NCI-H1436 treated with DMSO at 0.1 percent for 48 hours (cell line): ENCODE results near the gene KRTAP20-1.

Experiments used
- DNase-seq: peaks from one replicate; lab custom pipeline; 2025; lab: John Stamatoyannopoulos, UW

KRTAP20-1 gene, protein sequence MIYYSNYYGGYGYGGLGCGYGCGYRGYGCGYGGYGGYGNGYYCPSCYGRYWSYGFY

DNA sequence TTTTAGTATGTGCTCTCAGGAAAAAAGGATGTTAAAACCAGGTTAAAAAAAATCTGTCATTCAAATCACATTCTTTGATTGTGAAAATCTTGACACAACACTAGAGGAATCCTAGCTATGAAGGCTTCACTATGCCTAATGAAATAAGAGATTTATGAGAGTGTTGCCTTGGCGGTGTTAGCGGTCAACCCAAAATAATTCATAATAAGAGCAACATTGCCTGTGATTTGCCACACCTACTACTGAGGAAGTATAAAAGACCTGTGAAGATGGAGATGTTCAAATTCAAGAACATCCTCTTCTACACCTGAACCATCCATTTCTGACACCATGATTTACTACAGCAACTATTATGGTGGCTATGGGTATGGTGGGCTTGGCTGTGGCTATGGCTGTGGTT lies at the start of gene KRTAP20-1:
KRTAP20-1 (plus strand) TSS at position 301 of the 400 bp plus-strand sequence; CDS start at position 331, 30 bp downstream.
- no peak for DNase-seq

DNA sequence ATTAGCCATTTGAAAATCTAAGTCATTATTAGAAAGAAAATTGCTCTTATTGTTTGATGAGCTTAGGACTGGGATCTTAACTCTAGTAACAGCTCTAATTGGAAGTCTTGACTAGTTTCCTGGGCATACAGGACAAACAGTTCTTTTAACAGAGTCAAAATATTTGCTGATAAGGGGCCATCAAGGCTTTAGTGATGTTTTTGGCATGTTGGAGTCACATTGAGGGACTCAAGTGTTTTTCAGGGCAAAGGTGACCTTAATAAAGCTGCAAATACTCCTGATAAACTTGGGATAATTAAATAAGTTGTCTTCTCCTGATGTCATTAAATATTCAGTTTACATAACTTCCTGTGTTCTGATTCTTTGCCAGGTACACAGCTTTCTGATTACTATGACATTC lies 48.6 kb upstream of the KRTAP20-1 start:
- no peak for DNase-seq

DNA sequence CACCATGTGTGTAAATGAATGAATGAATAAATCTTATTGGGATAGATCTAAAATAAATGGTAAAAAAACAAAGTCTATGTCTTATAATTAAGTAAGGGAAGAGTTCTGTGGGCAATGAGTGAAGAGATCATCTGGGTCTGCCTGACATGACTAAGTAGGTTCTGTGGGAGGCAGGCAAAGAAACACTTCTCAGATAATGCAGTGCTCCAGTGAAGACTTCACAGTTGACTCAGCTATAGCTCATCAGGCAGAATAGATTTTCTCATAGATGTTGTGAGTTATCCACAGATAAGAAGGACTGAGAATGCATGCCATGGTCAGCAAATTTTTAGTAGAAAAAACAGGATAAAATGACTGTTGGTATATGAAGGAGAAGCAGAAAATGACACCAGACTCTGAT lies 38.5 kb upstream of the KRTAP20-1 start:
- DNase-seq: no peak

DNA sequence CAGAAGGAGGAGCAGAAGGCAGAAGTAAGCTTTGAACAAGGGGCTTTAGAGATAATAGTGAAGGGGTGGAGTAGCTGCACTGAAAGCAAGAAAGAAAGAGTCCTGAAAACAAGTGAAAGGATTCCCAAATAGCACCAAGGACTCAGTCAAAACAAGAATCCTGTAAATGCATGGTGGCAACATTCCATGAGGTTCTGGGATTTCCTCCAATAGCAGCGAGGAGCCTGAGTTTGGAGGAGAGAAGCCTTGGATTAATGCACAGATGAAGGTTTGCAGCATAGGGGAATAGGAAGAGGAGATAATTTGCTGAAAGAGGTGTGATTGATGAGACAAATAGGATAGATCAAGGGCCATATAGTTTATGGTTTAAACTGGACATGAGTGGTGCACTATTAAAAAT lies 36.9 kb upstream of the KRTAP20-1 start:
- DNase-seq: no peak

DNA sequence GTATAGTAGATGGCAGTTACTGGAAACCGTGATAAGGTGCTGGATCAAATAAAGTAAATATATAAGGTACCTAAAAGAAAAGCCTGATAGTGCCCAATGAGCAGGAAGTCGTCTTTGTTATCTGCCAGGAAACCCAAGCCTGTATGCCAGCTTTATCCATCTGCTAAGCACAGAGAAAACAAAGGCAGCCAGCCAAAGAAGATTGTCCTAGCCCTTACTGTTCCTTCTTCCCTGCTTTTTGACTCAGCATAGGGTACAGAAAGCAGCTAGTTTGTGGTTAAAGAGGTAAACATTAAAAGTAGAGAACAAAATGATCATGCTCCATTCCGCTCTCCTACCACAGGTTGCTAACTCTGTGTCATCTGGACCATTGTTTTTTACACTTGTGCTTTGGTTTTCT lies 36.1 kb upstream of the KRTAP20-1 start:
- DNase-seq: no peak

DNA sequence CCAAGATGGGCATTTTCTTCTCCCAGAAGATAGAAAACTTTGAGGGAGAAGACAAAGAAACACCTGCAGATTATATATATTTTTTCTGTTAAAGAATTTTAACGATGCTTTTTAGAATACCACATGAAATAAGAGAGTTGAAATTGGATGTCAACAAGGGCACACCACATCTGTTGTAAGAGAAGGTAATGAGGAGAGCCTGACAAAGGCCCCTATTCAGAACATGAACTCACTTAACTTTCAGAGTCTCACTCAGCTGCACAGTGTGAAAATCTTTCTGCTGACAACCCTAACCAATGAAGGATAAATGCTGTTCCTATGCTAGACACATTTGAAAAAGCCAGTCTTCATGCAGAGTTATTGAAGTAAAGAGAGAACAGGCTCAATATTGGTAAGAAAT lies 33.4 kb upstream of the KRTAP20-1 start:
- no peak for DNase-seq

DNA sequence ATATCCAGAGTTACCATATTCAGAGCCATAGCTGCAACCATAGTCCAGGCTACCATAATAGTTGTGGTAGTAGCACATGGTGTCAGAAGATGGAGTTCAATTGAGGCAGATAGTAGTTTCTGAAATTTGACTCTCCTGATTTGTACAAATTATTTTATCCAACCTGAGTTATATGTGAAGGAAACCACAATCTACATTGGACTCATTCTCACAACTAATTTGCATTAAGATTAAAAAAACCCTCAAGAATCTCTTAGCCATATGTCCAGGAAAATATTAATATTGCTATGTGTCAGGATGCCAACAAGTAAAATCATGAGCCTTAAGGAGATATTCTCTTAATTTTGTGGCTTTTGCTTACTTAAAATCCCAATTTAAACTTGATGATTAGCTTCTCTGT lies 25.9 kb upstream of the KRTAP20-1 start, which contains the start of gene KRTAP22-2:
KRTAP22-2 (minus strand) TSS at position 101 of the 400 bp plus-strand sequence.
- no peak for DNase-seq

DNA sequence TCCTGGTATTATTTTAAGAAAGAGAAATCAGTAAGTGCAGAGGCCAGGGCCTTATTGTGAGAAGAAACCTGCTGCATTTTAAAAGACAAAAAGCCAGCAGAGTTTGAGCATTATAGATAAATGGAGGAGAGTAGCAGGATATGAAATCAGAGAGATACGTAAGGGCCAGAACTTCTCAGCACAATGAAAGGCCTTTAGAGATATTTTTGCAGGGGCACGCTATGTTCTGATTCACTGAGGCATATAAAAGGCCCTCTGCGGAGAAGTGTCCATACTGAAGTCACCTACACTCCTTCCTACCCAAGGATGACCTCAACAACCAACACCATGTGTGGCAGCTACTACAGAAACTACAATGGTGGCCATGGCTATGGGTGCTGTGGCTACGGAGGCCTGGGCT lies 24.1 kb upstream of the KRTAP20-1 start, which contains the start of gene KRTAP6-3:
KRTAP6-3 (plus strand) TSS at position 301 of the 400 bp plus-strand sequence; CDS start at position 307, 6 bp downstream.
- no peak for DNase-seq

DNA sequence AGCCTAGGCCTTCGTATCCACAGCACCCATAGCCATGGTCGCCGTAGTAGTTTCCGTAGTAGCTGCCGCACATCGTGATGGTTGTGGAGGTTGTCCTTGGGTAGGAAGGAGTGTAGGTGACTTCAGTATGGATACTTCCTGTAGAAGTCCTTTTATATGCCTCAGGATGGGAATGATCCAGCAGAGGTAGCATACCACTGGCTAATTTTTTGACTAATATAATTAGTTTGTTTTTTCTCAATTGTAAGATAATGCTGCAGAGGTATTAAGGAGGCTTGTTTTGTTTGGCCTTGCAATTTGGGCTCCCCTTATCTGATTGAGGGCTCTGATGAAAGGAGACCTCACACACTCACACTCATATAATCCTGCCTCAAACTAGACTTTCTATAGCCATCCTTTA lies 17.4 kb upstream of the KRTAP20-1 start, which contains the start of gene KRTAP6-2:
KRTAP6-2 (minus strand) TSS at position 101 of the 400 bp plus-strand sequence; CDS start at position 73, 28 bp downstream.
- no peak for DNase-seq

DNA sequence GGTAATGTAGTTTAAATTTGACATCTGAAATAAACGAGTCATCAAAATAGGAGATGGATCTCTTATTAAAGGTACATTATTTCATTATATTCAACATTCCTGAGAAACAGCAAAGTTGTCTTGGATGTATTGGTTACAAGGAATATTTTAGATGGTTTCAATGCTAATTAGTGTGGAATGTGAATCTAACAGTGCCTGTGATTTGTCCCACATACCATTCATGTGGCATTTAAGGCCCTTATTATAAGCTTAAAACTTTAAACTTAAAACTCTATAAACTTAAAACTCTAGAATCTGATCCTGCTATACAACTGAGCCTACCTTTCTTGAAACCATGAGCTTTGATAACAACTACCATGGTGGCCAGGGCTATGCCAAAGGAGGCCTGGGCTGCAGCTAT lies 15.4 kb upstream of the KRTAP20-1 start, which contains the start of gene KRTAP22-1:
KRTAP22-1 (plus strand) TSS at position 301 of the 400 bp plus-strand sequence.
- DNase-seq: no peak

DNA sequence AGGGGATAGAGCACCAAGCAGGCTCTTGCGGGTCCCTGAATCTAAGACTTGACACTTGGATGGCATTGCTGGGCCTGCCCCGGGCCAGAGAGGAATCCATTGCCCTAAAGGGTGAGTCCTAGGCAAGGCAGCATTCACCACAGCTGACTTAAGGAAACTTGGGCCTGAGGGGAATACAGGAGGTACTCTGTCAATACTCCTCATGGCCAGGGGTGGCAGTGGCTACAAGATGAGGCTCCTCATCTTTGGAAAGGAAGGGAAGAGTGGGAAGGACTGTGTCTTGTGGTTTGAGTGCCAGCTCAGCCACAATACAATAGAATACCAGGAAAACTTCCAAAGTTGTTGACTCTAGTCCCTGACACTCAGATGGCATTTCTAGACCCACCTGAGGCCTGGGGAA lies 10.3 kb upstream of the KRTAP20-1 start:
- DNase-seq: no peak

DNA sequence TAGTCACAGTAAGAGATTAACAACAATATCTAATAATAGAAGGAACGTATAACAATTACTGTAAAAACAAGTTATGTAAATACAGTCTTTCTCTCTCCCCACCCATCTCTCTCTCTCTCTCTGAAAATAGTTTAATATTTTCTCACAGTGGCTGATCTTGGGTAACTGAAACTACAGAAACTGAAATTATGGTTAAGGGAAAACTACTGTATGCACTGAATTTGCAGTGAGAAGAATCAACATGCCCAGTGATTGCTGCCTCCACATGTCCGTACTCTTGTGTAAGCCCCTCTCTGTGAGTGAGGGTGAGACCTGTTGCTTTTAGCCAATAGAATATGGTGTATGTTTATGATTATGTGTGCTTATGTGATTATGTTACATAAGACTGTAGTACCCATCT lies 4.1 kb upstream of the KRTAP20-1 start:
- no peak for DNase-seq

DNA sequence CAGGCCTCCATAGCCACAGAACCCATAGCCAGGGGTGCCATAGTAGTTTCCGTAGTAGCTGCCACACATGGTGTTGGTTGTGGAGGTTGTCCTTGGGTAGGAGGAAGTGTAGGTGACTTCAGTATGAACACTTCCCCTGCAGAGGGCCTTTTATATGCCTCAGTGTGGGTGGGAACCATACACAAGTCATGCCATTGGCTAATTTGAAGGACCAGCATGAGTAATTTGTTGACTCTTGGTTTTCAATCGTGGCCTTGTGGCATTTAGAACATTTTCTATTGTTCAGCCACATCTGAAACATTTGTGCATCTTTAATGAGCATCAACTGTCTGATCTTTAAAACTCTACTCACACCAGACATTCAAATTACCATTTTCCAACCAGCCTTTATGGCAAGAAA lies 2.4 kb upstream of the KRTAP20-1 start, which contains the start of gene KRTAP6-1:
KRTAP6-1 (minus strand) TSS at position 95 of the 400 bp plus-strand sequence; CDS start at position 69, 26 bp downstream.
- no peak for DNase-seq

DNA sequence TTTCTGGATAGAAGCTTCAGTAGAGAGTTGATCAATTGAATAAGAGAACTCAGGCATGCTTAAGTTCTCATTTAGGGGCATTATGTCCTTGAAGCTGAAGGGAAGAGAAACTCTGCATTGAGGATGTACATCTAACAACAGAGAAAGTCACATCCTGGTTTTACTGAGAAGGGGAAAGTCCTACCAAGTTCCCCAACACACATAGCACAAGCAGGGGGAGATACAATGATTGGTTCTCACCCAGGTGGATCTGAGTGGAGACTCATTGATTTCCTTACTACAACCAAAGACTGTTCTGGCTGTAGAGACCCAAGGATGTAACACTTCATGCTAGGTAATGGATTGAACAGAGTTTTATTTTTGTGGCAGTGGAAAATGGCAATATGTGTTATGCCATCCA lies 1.0 kb upstream of the KRTAP20-1 start:
- no peak for DNase-seq

DNA sequence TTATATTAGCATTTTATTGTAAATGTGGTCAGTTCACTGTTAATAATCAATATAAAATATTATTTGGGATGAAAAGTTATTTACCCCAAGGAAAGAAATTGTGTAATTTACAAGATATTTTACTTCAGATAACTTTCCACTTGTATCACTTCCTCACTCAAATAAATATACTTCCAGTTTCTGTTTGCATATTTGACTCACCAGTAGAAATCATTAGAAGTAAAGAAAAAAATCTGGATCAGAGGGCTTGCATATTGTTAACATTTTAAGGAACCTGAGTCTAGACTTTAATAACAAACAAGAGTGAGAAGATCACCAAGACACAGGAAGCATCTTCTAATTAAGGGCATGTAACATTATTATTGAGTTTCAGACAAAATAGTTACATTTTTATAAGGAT lies 3.9 kb downstream of the KRTAP20-1 start:
- no peak for DNase-seq

DNA sequence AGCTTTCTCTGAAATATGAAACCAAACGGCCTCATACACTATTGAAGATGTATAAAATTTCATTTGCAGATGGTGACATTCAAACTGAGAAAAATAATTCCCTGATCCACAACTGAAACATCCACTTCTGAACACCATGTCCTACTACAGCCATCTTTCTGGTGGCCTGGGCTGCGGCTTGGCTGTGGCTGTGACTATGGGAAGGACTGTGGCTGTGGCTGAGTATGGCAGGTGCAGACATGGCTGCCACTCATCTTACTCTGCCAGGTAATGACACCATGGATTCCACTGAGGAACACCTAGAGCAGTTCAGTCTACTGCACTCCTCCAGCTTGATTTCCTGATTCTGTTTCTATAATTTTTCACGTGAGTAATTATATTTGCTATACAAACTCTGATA lies 4.3 kb downstream of the KRTAP20-1 start, which contains the start of gene KRTAP20-4:
KRTAP20-4 (plus strand) TSS at position 106 of the 400 bp plus-strand sequence.
- no peak for DNase-seq

DNA sequence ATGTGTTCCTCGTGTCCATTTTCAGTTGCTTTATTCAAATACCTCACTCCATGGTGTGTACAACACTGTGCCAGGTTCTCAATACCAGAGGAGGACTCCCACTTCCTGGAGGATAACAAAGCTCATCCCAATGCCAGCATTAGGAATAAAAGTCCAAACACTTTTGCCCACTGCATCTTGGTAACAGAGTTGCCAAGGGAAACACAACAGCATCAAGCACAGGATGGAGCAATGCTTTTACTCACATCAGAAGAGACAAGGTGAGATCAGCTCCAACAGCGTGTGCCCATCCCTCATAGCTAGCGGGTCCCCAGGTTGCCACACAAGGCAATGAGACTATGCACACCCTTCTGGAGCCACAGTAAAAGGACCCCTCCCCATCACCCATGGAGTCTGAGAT lies 7.1 kb downstream of the KRTAP20-1 start:
- DNase-seq: no peak

DNA sequence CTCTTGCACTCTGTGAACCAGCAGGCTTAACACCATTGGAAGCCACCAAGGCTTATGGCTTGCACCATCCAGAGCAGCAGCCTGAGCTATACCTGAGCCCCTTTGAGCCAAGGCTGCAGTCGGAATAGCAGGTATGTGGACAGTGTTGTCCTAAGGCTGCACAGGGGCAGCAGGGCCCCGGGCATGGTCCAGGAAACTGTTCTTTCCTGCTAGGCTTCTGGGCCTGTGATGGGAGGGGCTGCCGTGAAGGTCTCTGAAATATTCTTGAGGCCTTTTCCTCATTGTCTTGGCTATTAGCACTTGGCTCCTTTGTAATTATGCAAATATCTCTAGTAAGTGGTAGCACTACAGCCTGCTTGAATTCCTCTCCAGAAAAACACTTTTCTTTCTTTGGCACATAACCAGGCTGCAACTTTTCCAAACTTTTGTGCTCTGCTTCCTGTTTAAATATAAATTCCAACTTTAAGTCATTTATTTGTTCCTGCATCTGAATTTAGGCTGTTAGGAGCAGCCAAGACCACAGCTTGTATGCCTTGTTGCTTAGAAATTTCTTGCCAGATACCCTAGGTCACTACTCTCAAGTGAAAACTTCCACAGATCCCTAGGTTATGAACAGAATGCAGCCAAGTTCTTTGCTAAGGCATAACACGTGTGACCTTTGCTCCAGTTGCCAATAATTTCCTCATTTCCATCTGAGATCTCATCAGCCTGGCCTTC lies 9.4 kb downstream of the KRTAP20-1 start:
- no peak for DNase-seq

DNA sequence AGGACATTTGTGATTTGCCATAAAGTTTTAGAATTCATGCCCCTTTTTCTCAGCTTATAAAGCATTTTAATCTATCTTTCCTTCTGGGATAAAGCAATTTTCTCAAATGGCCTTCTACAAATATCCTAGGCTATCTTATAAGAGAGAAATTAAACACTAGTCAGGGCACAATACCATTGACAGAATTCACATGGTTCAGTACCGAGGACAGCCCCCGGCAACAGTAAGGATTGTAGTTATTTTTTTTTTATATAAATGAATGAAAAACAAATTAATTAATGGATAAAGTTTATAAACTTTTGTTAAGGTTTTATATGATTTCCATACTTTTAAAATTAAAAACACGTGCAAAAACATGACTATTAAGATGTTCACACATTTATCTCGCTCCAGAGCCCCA lies 11.9 kb downstream of the KRTAP20-1 start:
- no peak for DNase-seq

DNA sequence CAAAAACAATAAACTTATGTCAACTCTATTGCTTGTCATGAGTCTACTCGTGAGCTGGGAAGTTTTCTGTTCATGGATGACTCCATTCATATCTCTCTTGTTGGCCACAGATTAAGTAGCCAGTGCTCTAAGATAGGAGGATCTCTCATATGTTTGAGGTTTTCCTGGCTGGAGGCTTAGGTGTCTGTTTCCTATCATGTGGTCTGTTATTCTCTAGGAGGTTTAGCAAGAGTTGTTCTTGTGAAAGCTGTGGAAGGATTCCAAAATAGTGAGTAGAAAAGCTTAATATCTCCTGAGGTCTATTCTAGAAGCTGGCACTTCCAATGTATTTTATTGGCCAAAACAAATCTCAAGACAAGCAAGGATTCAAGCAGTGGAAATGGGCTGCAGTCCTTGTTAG lies 13.0 kb downstream of the KRTAP20-1 start:
- DNase-seq: no peak

DNA sequence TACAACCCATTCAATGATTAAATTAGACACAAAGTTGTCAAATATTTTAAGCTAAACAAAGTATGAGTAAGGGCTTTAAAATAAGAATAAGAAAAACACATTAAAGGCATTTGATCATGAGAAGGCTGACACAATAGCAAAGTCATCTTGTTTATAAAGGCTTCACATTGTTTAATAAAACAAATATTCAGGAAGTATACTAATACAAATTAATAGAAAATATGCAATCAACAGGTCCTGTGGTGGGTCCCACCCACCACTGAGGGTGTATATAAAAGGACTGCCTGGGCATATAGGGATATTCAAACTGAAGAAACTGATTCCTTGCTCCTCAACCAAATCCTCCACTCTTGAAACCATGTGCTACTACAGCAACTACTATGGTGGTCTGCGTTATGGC lies 18.7 kb downstream of the KRTAP20-1 start, which contains the start of gene KRTAP20-2:
KRTAP20-2 (plus strand) TSS at position 301 of the 400 bp plus-strand sequence; CDS start at position 359, 58 bp downstream.
- DNase-seq: no peak

DNA sequence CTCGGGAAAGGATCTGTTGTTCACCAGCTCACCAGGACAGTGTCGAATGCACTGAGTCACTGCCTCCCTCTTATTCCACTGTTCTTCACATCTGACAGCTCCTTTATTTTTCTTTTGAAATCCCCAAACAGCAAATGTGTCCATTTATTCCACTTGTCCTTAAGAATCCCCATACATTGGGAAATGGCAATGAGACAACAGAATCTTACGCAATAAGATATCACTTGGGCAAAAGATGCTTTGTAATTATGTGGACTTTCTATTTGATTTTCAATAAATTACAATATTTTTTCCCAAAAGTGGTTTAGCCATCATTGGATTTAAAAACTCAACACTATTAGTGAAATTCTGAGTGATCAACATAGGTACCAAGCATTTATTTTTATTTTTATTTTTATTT lies 22.5 kb downstream of the KRTAP20-1 start:
- DNase-seq: no peak

DNA sequence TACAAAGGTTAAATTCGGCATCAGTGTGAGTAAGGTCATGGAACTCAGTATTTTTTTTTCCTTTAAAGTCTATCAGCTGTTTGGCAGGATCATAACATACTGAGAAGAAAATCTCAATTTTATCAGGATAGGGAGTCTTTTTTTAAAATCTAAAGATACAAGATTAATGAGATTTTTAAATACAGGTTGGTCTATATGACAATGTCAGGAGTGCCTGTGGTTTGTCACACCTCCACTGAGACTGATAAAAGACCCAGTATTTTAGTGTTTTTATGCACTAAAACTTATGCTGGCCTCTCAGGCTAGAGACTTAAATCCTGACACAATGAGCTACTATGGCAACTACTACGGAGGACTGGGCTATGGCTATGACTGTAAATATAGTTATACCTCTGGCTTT lies 26.3 kb downstream of the KRTAP20-1 start, which contains the start of gene KRTAP20-3:
KRTAP20-3 (plus strand) TSS at position 301 of the 400 bp plus-strand sequence.
- DNase-seq: no peak
